K562 (cell line): ENCODE data around the gene SLC25A20. TPM values are rescaled to one million over a fixed set of nuclear protein-coding genes. Genes with fewer than 3 reads are reported as not detected.
A peak's percentile ranks its signal among the peaks of the same experiment; 100 is the strongest.

Experiments used
- ARID2 ChIP-seq: fragments of 450-650 bp; IDR thresholded peaks from 2 replicates; pipeline ENCODE4 v1.6.1; 2017; ENCODE audit warnings: antibody characterized with exemption, mild to moderate bottlenecking
- BRD4 ChIP-seq: fragments of 200-600 bp; sonication (generic); IDR thresholded peaks from 2 replicates; pipeline ENCODE4 v1.6.1; 2017; ENCODE audit warnings: inconsistent platforms
- CBX5 ChIP-seq: IDR thresholded peaks from 2 replicates; pipeline ENCODE4 v1.6.1; 2014; ENCODE audit warnings: low read depth, borderline replicate concordance
- FOS ChIP-seq: IDR thresholded peaks from 3 replicates; pipeline ENCODE4 v1.6.1; 2011; ENCODE audit not compliant: insufficient read length; ENCODE audit errors: extremely low read depth
- FOXA3 ChIP-seq, 2 experiments: fragments of 450-650 bp in 1 of 2; sonication (generic) in 1 of 2; formaldehyde crosslinking; IDR thresholded peaks in 1 of 2; conservative IDR thresholded peaks in 1 of 2; 2 replicates each; pipeline versions ENCODE4 v1.4.0 to v1.8.0; 2020 to 2022; ENCODE audit warnings: mild to moderate bottlenecking in 2 of 2, missing genetic modification reagents in 1 of 2
- HSF4 ChIP-seq: fragments of 250-450 bp; sonication (Bioruptor Pico); IDR thresholded peaks from 2 replicates; pipeline ENCODE4 v2.1.2; 2022; ENCODE audit warnings: mild to moderate bottlenecking, moderate library complexity, borderline replicate concordance
- LARP7 ChIP-seq: fragments of 450-650 bp; IDR thresholded peaks from 2 replicates; pipeline ENCODE4 v1.6.1; 2016
- PRDM10 ChIP-seq: fragments of 450-650 bp; IDR thresholded peaks from 2 replicates; pipeline ENCODE4 v1.6.1; 2018; ENCODE audit not compliant: partially characterized antibody
- RB1 ChIP-seq: fragments of 450-650 bp; IDR thresholded peaks from 2 replicates; pipeline ENCODE4 v1.6.1; 2017; ENCODE audit warnings: low read depth, mild to moderate bottlenecking
- RCOR1 ChIP-seq, 2 experiments: IDR thresholded peaks; 2 replicates each; pipeline ENCODE4 v1.6.1; 2012; ENCODE audit warnings: low read depth in 2 of 2, low read length in 2 of 2, borderline replicate concordance in 1 of 2, improper control_type of control experiment in 1 of 2
- SMARCE1 ChIP-seq: fragments of 450-650 bp; IDR thresholded peaks from 2 replicates; pipeline ENCODE4 v1.7.1; 2016; ENCODE audit warnings: mild to moderate bottlenecking
- ZBTB11 ChIP-seq, 3 experiments: fragments of 200-800 bp in 1 of 3; fragments of 250-450 bp in 1 of 3; fragments of 450-650 bp in 1 of 3; sonication (Bioruptor Pico) in 1 of 3; sonication (Bioruptor generic) in 1 of 3; formaldehyde crosslinking in 1 of 3; IDR thresholded peaks; 2 replicates each; pipeline versions ENCODE4 v1.6.1 to v1.8.0; 2016 to 2022; ENCODE audit warnings: mild to moderate bottlenecking in 2 of 3, missing genetic modification characterization in 2 of 3, missing compliant biosample characterization in 1 of 3, moderate library complexity in 1 of 3
- ZNF165 ChIP-seq: fragments of 250-450 bp; sonication (Bioruptor Pico); IDR thresholded peaks from 2 replicates; pipeline ENCODE4 v1.4.0; 2020; ENCODE audit warnings: borderline replicate concordance
- ZNF23 ChIP-seq: fragments of 250-450 bp; sonication (Bioruptor Pico); IDR thresholded peaks from 2 replicates; pipeline ENCODE4 v1.4.0; 2020; ENCODE audit warnings: mild to moderate bottlenecking
- ZNF311 ChIP-seq: fragments of 250-450 bp; sonication (Bioruptor Pico); IDR thresholded peaks from 2 replicates; pipeline ENCODE4 v1.4.0; 2020; ENCODE audit warnings: mild to moderate bottlenecking, moderate library complexity
- ZNF445 ChIP-seq: fragments of 250-450 bp; sonication (Bioruptor Pico); IDR thresholded peaks from 2 replicates; pipeline ENCODE4 v1.4.0; 2020; ENCODE audit warnings: low read depth, mild to moderate bottlenecking, moderate library complexity
- ZNF778 ChIP-seq: fragments of 450-650 bp; formaldehyde crosslinking; IDR thresholded peaks from 2 replicates; pipeline ENCODE4 v1.4.0; 2020; ENCODE audit warnings: mild to moderate bottlenecking, moderate library complexity
- polyA plus RNA-seq, 8 experiments: library from polyadenylated mRNA; depleted of rRNA in 4 of 8; stranded (reverse) in 5 of 8; unstranded in 3 of 8; fragments of >200 nt; fragmentation: Nextera tagmentation in 2 of 8; fragmentation: Illumina TruSeq in 1 of 8; extraction: Ambion mirVana in 2 of 8; extraction: Trizol in 1 of 8; gene quantifications; 2 replicates each; pipeline versions ENCODE4 v1.2.1 to v1.2.3, GENCODE V29; 2011 to 2014; ENCODE audit warnings: inconsistent platforms in 1 of 8, missing spikeins in 1 of 8
- total RNA-seq, 7 experiments: library from RNA; depleted of rRNA in 6 of 7; stranded (reverse); fragments of >200 nt in 6 of 7; fragmentation: Illumina TruSeq in 2 of 7; extraction: Trizol in 2 of 7; gene quantifications; 2 replicates each; pipeline versions ENCODE4 v1.2.1 to v1.2.3, GENCODE V29; 2011 to 2021; ENCODE audit warnings: low replicate concordance in 1 of 7
- TF ChIP-seq, protein P1 (sequence below): fragments of 250-450 bp; sonication (Bioruptor Pico); IDR thresholded peaks from 2 replicates; pipeline ENCODE4 v1.4.0; 2020; ENCODE audit warnings: mild to moderate bottlenecking, moderate library complexity, borderline replicate concordance

The SLC25A20 gene
- total and polyA plus RNA-seq, 9 of the 15 experiments (the other 6 are each of a cell fraction or from before 2014, with no cell fraction given): 14.3 to 48.1 (median 21.6) TPM

GRCh38 chr3:48918388-48919214 lies 19.9 kb upstream of the SLC25A20 start, which contains the start of gene ARIH2 (continued):
- TF ChIP-seq PRDM10: no peak
- TF ChIP-seq ZNF165: no peak
- TF ChIP-seq CBX5: no peak
- TF ChIP-seq BRD4: no peak; the same call in 1 of the 2 replicates
- no peak for TF ChIP-seq FOS
- TF ChIP-seq HSF4 (CRISPR knock-in tag): no peak
- no peak for TF ChIP-seq ZNF445 (CRISPR knock-in tag)
- peak; percentile 83 to 97 for TF ChIP-seq FOXA3 (CRISPR knock-in tag; conservative IDR thresholded peaks at IDR 0.05 in 1 of 2, IDR thresholded peaks at IDR 0.05 in 1 of 2)
- TF ChIP-seq, protein P1, sequence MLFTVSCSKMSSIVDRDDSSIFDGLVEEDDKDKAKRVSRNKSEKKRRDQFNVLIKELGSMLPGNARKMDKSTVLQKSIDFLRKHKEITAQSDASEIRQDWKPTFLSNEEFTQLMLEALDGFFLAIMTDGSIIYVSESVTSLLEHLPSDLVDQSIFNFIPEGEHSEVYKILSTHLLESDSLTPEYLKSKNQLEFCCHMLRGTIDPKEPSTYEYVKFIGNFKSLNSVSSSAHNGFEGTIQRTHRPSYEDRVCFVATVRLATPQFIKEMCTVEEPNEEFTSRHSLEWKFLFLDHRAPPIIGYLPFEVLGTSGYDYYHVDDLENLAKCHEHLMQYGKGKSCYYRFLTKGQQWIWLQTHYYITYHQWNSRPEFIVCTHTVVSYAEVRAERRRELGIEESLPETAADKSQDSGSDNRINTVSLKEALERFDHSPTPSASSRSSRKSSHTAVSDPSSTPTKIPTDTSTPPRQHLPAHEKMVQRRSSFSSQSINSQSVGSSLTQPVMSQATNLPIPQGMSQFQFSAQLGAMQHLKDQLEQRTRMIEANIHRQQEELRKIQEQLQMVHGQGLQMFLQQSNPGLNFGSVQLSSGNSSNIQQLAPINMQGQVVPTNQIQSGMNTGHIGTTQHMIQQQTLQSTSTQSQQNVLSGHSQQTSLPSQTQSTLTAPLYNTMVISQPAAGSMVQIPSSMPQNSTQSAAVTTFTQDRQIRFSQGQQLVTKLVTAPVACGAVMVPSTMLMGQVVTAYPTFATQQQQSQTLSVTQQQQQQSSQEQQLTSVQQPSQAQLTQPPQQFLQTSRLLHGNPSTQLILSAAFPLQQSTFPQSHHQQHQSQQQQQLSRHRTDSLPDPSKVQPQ: no peak
- no peak for TF ChIP-seq ZNF23 (CRISPR knock-in tag)
- TF ChIP-seq ZNF778 (CRISPR knock-in tag): no peak
- no peak for TF ChIP-seq RCOR1 (IDR thresholded peaks at IDR 0.05; ENCODE audit: borderline replicate concordance in 1 of 2, low read depth in 2 of 2, low read length in 2 of 2)
- no peak for TF ChIP-seq SMARCE1
- TF ChIP-seq LARP7: no peak
- peak in 2 of 3 experiments; percentile 62 to 84; a peak in 4 of 6 replicates for TF ChIP-seq ZBTB11 (CRISPR knock-in tag; IDR thresholded peaks at IDR 0.05)
- no peak for TF ChIP-seq ZNF311 (CRISPR knock-in tag)
- peak; percentile 51; the same call in 1 of the 2 replicates for TF ChIP-seq RB1
- TF ChIP-seq ARID2: no peak
